Endothelial cell (in vitro differentiated cells): ENCODE measurements around the gene SEMA3B. TPM values are rescaled to one million over a fixed set of nuclear protein-coding genes. Genes with fewer than 3 reads are reported as not detected.

Source experiments
- DNase-seq: peaks from one replicate; pipeline ENCODE4 v3.0.0; 2021; ENCODE audit warnings: low spot score
- H3K27ac Mint-ChIP-seq: one replicate; pipeline ENCODE4 v1.8.0; 2021; ENCODE audit warnings: mixed read lengths, inconsistent platforms; ENCODE audit not compliant: unreplicated experiment
- H3K27me3 Mint-ChIP-seq: one replicate; pipeline ENCODE4 v1.8.0; 2021; ENCODE audit warnings: mild to moderate bottlenecking, moderate library complexity, mixed read lengths, inconsistent platforms; ENCODE audit not compliant: unreplicated experiment
- H3K36me3 Mint-ChIP-seq: one replicate; pipeline ENCODE4 v1.8.0; 2021; ENCODE audit warnings: mild to moderate bottlenecking, low read depth, mixed read lengths, inconsistent platforms; ENCODE audit not compliant: unreplicated experiment
- H3K4me1 Mint-ChIP-seq: one replicate; pipeline ENCODE4 v1.8.0; 2021; ENCODE audit warnings: mild to moderate bottlenecking, mixed read lengths, inconsistent platforms; ENCODE audit not compliant: unreplicated experiment
- H3K4me3 Mint-ChIP-seq: one replicate; pipeline ENCODE4 v1.8.0; 2021; ENCODE audit warnings: mild to moderate bottlenecking, mixed read lengths, inconsistent platforms; ENCODE audit not compliant: unreplicated experiment
- H3K9me3 Mint-ChIP-seq: one replicate; pipeline ENCODE4 v1.8.0; 2021; ENCODE audit warnings: mixed read lengths, inconsistent platforms; ENCODE audit not compliant: unreplicated experiment
- total RNA-seq: library from RNA; stranded (reverse); fragmentation: NEBNext Ultra II Directional; extraction: Animal tissue kit (Norgen Biotek cat#: 25700); gene quantifications from one replicate; pipeline ENCODE4 v1.2.1, GENCODE V29; 2021; ENCODE audit not compliant: unreplicated experiment
- TF ChIP-seq, protein P1 (sequence below): fragments of 200-600 bp; sonication (generic); IDR thresholded peaks from one replicate; pipeline ENCODE4 v1.5.0; 2021; ENCODE audit warnings: antibody characterized with exemption; ENCODE audit not compliant: unreplicated experiment

Gene SEMA3B
- total RNA-seq, 1 donor from 2014 or later, result 1.7 TPM

DNA sequence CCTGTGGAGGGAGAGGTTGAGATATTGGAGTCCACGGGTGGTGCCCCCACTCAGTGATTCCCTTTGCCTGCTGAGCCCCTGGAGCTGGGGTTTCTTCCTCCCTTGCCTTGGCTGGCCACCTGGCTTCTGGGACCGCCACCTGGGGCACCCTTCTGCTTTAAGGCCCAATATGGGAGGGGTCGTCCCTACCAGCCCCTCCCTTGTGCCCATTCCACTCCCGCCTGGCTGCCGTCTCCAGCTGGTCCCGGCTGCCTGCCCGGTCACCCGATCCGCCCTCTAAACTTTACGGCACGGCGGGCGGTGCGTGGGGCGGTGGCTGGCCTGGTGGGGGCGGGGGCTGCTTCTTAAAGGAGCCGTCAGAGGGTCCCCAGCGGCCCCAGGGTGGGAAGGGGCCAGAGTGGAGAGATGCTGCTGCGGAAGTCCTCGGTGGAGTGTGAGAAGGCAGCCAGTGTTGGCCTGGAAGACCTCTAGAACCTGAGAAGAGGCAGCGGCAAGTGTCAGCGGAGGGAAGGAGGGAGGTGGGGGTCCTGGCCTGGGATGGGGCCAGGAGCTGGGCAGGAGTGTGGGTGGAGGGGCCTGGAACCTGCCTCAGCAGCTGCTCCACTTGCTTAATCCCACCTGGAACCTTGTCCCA is 1.6 kb upstream of the SEMA3B start:
- Mint-ChIP-seq H3K27ac (no peak overlapping the region), H3K4me1 (peaks cover 7% of the 10 kb centered on the region), H3K36me3 (peaks cover 9% of the 10 kb centered on the region), H3K27me3 (peaks cover 38% of the 10 kb centered on the region), H3K9me3 (no peaks in the 10 kb centered on the region), H3K4me3 (no peak overlapping the region)
- DNase-seq, result no peak
- TF ChIP-seq, protein P1, sequence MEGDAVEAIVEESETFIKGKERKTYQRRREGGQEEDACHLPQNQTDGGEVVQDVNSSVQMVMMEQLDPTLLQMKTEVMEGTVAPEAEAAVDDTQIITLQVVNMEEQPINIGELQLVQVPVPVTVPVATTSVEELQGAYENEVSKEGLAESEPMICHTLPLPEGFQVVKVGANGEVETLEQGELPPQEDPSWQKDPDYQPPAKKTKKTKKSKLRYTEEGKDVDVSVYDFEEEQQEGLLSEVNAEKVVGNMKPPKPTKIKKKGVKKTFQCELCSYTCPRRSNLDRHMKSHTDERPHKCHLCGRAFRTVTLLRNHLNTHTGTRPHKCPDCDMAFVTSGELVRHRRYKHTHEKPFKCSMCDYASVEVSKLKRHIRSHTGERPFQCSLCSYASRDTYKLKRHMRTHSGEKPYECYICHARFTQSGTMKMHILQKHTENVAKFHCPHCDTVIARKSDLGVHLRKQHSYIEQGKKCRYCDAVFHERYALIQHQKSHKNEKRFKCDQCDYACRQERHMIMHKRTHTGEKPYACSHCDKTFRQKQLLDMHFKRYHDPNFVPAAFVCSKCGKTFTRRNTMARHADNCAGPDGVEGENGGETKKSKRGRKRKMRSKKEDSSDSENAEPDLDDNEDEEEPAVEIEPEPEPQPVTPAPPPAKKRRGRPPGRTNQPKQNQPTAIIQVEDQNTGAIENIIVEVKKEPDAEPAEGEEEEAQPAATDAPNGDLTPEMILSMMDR, result no peak

DNA sequence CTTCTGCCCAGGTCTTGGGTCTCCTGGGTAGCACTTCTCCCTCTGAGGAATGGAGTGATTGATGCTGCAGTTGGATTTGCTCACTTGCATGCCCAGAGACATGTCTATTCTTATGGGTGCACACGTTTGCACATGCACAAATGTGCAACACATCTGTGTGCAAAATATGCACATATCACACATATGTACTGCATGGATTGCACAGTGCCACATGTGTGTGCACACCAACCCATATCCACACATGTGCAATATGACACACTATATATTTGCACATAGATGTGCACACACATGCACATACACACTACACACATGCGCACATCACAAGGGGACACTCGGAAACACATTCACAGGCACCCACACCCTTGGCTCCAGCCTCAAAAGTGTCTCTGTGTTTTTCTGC is 671 bp upstream of the SEMA3B start:
- H3K4me1 Mint-ChIP-seq, result peaks cover 7% of the 10 kb centered on the region
- TF ChIP-seq, protein P1, result no peak
- no peaks in the 10 kb centered on the region for H3K9me3 Mint-ChIP-seq
- no peak overlapping the region for H3K4me3 Mint-ChIP-seq
- H3K27ac Mint-ChIP-seq, result no peak overlapping the region
- no peak for DNase-seq
- peaks cover 36% of the 10 kb centered on the region for H3K27me3 Mint-ChIP-seq
- H3K36me3 Mint-ChIP-seq, result peaks cover 9% of the 10 kb centered on the region

DNA sequence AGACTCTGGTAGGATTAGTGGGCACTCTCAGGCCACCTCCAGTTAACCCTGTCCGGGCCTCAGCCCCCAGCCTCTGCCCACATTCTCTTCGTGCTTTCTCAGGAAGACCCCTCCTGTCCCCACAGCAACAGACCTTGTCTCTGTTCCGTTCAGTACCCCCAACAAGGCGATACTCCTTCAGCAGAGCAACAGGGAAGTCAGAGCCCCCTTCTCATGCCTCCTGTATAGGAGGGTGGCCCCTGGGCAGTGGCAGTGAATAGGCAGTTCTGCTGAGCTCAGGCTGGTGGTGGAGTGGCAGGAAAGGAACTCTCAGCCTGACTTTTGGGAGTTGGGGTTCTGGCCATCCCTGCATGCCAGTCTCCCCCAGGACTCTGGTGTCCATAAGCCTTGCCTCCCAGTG is 513 bp downstream of the SEMA3B start:
- Mint-ChIP-seq H3K9me3 (no peaks in the 10 kb centered on the region), H3K27me3 (peaks cover 33% of the 10 kb centered on the region), H3K36me3 (peaks cover 9% of the 10 kb centered on the region), H3K27ac (no peak overlapping the region), H3K4me1 (peaks cover 11% of the 10 kb centered on the region), H3K4me3 (no peak overlapping the region)
- TF ChIP-seq, protein P1, result no peak
- DNase-seq, result no peak

DNA sequence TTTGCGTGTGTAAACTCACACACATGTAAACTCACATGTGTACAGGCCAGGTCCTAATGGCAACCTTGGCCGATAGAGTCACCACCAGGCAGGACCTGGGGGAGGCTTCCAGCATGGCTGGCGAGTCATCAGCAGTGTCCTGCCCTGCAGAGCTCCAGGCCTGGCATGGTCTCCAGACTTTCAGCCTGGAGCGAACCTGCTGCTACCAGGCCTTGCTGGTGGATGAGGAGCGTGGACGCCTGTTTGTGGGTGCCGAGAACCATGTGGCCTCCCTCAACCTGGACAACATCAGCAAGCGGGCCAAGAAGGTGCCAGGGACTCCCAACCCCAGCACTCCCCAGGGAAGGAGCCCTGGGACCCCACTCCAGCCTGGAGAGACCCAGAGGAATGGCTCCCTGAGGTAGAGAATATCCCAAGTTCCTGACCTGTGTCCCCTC is 1.0 kb downstream of the SEMA3B start:
- TF ChIP-seq, protein P1, result no peak
- Mint-ChIP-seq H3K4me1 (peaks cover 13% of the 10 kb centered on the region), H3K27ac (no peak overlapping the region), H3K27me3 (peaks cover 33% of the 10 kb centered on the region), H3K4me3 (no peak overlapping the region), H3K36me3 (peaks cover 9% of the 10 kb centered on the region), H3K9me3 (no peaks in the 10 kb centered on the region)
- no peak for DNase-seq

DNA sequence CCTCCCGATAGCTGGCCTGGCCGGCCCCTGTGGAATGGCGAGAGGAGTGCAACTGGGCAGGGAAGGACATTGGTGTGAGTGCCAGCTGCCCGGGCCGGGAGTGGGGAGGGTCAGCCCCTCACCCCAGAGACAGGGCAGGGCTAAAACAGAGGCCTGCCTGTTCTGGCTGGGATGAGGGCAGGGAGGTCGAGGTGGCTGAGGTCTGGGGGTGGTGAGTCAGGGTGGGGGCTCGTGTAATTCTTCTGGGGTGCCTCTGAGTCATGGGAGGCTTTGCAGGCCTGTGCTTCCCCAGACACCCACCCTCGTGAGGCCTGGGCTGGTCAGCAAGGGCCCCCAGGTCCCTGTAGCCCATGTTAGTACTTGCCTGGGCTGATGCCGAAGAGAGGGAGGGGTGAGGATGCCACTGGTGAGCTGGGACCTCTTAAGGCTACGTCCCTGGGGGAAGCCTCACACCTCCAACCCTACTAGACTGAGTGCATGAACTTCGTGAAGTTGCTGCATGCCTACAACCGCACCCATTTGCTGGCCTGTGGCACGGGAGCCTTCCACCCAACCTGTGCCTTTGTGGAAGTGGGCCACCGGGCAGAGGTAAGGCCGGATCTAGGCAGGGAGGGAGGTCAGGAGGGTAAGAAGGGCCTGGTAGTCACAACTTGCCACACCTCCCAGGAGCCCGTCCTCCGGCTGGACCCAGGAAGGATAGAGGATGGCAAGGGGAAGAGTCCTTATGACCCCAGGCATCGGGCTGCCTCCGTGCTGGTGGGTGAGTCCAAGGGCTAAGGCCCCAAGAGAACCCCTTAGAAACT is 1.7 kb downstream of the SEMA3B start:
- TF ChIP-seq, protein P1, result no peak
- peaks cover 9% of the 10 kb centered on the region for H3K36me3 Mint-ChIP-seq
- H3K4me3 Mint-ChIP-seq, result no peak overlapping the region
- no peaks in the 10 kb centered on the region for H3K9me3 Mint-ChIP-seq
- peaks cover 35% of the 10 kb centered on the region for H3K27me3 Mint-ChIP-seq
- no peak overlapping the region for H3K27ac Mint-ChIP-seq
- peaks cover 16% of the 10 kb centered on the region for H3K4me1 Mint-ChIP-seq
- no peak for DNase-seq
